ENCODE data around the gene OLFM2. TPM values are rescaled to one million over a fixed set of nuclear protein-coding genes. Genes with fewer than 3 reads are reported as not detected.

The OLFM2 gene
- total RNA-seq, 1 experiment from 2014 or later = 3.4 TPM

DNA sequence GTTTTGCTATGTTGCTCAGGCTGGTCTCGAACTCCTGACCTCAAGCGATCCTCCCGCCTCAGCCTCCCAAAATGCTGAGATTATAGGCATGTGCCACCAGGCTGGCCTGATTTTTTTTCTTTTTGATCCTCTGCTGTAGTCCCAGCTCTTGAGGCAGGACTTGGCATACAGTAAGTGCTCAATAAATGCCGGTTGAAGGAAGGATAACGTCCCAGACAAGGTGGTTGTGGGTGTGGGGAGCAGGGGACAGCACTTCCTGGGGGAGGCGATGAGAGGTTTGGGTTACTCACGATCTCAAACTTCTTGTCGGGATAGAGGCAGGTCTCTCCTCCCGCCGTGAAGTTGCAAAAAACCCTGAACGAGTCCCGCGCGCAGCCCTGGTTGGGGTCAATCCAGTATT is 29.7 kb upstream of the OLFM2 start:
- ChIA-PET CTCF (no interaction called here), POLR2A (ENCODE audit: unreplicated experiment) (no interaction called here)
- H3K27ac ChIP-seq = no peak overlapping the region
- no peaks in the 10 kb centered on the region for H3F3A ChIP-seq (ENCODE audit: insufficient read depth, low read depth)
- H3K9me2 ChIP-seq (ENCODE audit: insufficient read depth) = no peaks in the 10 kb centered on the region
- H3K36me3 ChIP-seq (ENCODE audit: low read depth) = no peaks in the 10 kb centered on the region
- no peaks in the 10 kb centered on the region for H4K20me1 ChIP-seq (ENCODE audit: insufficient read depth)
- no peaks in the 10 kb centered on the region for H3K4me1 ChIP-seq (replicated peaks; ENCODE audit: insufficient read depth)
- H3K4me2 ChIP-seq = no peak overlapping the region
- intact Hi-C loops (cut with micrococcal nuclease; ENCODE audit: unreplicated experiment) = no loop called here
- TF ChIP-seq EZH2 (IDR thresholded peaks at IDR 0.05; ENCODE audit: low read depth) = no peak
- no peak for TF ChIP-seq CTCF (conservative IDR thresholded peaks at IDR 0.05)
- H2AFZ ChIP-seq = no peak overlapping the region
- no peak overlapping the region for H3K4me3 ChIP-seq
- H3K27me3 ChIP-seq (ENCODE audit: insufficient read depth, low read depth) = peaks cover 49% of the 10 kb centered on the region
- no TSS peak for BruUV-seq (replicated peaks)
- DNase-seq = no peak
- no peaks in the 10 kb centered on the region for H3K79me2 ChIP-seq (ENCODE audit: low read depth)
- no peaks in the 10 kb centered on the region for H3K9me3 ChIP-seq (ENCODE audit: insufficient read depth, low read depth)

GRCh38 chr19:9962623-9963290 is 26.4 kb upstream of the OLFM2 start:
- BruUV-seq (replicated peaks) = no TSS peak
- Histone ChIP-seq H3K9me2 (ENCODE audit: insufficient read depth) (no peaks in the 10 kb centered on the region), H3K36me3 (ENCODE audit: low read depth) (no peaks in the 10 kb centered on the region), H4K20me1 (ENCODE audit: insufficient read depth) (no peaks in the 10 kb centered on the region), H3F3A (ENCODE audit: insufficient read depth, low read depth) (no peaks in the 10 kb centered on the region), H3K79me2 (ENCODE audit: low read depth) (no peaks in the 10 kb centered on the region), H3K9me3 (ENCODE audit: insufficient read depth, low read depth) (no peaks in the 10 kb centered on the region), H3K4me3 (no peak overlapping the region), H3K4me1 (replicated peaks; ENCODE audit: insufficient read depth) (no peaks in the 10 kb centered on the region), H3K27me3 (ENCODE audit: insufficient read depth, low read depth) (peaks cover 59% of the 10 kb centered on the region), H2AFZ (no peak overlapping the region), H3K4me2 (no peak overlapping the region), H3K27ac (no peak overlapping the region)
- POLR2A ChIA-PET (ENCODE audit: unreplicated experiment) = no interaction called here
- intact Hi-C loops (cut with micrococcal nuclease; ENCODE audit: unreplicated experiment) = no loop called here
- no peak for TF ChIP-seq EZH2 (IDR thresholded peaks at IDR 0.05; ENCODE audit: low read depth)
- no peak for TF ChIP-seq CTCF (conservative IDR thresholded peaks at IDR 0.05)
- no peak for DNase-seq
- CTCF ChIA-PET = interaction anchor here (1.0 kb wide), 1 partner anchor 38 kb away, joined by 3 read pairs; no protein-coding TSS in a partner anchor

DNA sequence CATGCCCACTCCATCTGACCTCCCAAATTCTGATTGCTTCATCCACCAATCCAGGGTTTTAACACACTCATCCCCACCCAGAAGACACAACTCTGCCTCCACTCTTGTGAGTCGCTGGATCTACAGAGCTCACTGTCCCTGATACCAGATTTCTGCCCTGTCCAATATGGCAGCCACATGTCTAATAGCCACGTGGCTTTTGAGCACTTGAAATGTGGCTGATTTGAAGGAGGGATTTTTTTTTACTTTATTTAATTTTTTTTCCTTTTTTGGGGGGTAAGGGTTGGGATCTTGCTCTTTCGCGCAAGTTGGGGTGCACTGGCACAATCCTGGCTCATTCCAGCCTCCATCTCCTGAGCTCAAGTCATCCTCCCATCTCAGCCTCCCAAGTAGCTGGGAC is 24.8 kb upstream of the OLFM2 start:
- ChIA-PET POLR2A (ENCODE audit: unreplicated experiment) (no interaction called here), CTCF (no interaction called here)
- no TSS peak for BruUV-seq (replicated peaks)
- Histone ChIP-seq H4K20me1 (ENCODE audit: insufficient read depth) (no peaks in the 10 kb centered on the region), H3K9me2 (ENCODE audit: insufficient read depth) (no peaks in the 10 kb centered on the region), H2AFZ (no peak overlapping the region), H3K9me3 (ENCODE audit: insufficient read depth, low read depth) (no peaks in the 10 kb centered on the region), H3K27ac (no peak overlapping the region), H3K79me2 (ENCODE audit: low read depth) (no peaks in the 10 kb centered on the region), H3K27me3 (ENCODE audit: insufficient read depth, low read depth) (peaks cover 51% of the 10 kb centered on the region), H3F3A (ENCODE audit: insufficient read depth, low read depth) (no peaks in the 10 kb centered on the region), H3K4me1 (replicated peaks; ENCODE audit: insufficient read depth) (no peaks in the 10 kb centered on the region), H3K4me3 (no peak overlapping the region), H3K36me3 (ENCODE audit: low read depth) (no peaks in the 10 kb centered on the region), H3K4me2 (no peak overlapping the region)
- intact Hi-C loops (cut with micrococcal nuclease; ENCODE audit: unreplicated experiment) = no loop called here
- TF ChIP-seq EZH2 (IDR thresholded peaks at IDR 0.05; ENCODE audit: low read depth) = no peak
- TF ChIP-seq CTCF (conservative IDR thresholded peaks at IDR 0.05) = no peak
- no peak for DNase-seq
